GM12872 (cell line): Measurements from ENCODE around the gene NXPE3.

Experiments used
- TF ChIP-seq, protein P1 (sequence below): IDR thresholded peaks from 3 replicates; pipeline ENCODE4 v1.5.1; 2011; ENCODE audit warnings: low read depth, mild to moderate bottlenecking, low read length, moderate library complexity; ENCODE audit not compliant: insufficient read depth

The NXPE3 gene

DNA sequence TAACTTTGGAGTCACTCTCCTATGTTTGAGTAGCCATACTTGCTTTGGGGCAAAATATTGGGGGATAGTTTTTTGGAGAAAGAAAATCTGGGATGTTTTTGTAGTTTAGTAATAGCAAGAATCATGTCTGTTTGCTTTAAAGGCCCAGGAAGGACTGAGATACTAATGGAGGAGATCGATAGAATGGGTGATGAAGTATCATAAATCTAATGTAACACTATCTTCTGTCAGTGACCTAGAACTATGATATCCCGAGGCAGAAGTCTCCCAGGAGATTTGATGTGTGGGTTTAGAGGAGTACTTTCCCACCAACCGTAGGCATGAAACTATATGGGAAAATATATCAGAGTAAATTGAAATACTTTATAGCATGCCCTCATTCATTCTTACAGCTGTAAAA is 49.3 kb downstream of the NXPE3 start:
- TF ChIP-seq, protein P1, sequence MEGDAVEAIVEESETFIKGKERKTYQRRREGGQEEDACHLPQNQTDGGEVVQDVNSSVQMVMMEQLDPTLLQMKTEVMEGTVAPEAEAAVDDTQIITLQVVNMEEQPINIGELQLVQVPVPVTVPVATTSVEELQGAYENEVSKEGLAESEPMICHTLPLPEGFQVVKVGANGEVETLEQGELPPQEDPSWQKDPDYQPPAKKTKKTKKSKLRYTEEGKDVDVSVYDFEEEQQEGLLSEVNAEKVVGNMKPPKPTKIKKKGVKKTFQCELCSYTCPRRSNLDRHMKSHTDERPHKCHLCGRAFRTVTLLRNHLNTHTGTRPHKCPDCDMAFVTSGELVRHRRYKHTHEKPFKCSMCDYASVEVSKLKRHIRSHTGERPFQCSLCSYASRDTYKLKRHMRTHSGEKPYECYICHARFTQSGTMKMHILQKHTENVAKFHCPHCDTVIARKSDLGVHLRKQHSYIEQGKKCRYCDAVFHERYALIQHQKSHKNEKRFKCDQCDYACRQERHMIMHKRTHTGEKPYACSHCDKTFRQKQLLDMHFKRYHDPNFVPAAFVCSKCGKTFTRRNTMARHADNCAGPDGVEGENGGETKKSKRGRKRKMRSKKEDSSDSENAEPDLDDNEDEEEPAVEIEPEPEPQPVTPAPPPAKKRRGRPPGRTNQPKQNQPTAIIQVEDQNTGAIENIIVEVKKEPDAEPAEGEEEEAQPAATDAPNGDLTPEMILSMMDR, result no peak

DNA sequence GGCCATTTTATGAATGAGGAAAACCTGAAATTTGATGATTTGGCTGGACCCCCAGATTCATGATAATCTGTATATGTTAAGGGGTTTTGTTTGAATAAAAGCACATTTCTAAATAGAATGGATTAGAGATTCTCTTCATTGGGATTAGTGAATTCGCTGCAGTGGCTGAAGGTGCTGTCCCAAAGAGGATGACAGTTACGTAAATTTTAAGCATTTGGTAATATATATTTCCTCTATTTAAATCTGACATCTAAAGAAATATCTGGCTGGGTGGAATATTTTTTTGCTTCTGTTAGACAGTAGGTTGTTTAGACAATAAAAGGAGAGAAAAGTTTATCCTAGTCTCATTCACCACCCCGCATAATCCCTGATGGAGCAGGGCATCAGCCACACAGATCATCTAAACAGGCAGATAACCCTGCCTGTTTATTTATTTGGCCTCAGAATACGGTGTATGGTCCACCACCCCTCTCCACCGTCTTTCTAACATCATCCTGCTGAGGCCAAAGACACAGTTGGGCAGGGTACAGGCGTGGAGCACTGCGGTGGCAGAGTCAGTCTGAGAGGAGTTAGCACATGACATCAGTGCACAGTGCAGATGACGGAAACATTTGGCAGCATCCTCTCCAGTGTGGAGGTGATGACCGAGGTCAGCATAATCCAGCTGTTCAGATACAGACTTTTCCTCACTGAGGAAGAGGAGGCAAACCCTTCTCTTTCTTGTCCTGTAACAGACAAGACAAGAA is 49.9 kb downstream of the NXPE3 start:
- TF ChIP-seq, protein P1, result no peak

DNA sequence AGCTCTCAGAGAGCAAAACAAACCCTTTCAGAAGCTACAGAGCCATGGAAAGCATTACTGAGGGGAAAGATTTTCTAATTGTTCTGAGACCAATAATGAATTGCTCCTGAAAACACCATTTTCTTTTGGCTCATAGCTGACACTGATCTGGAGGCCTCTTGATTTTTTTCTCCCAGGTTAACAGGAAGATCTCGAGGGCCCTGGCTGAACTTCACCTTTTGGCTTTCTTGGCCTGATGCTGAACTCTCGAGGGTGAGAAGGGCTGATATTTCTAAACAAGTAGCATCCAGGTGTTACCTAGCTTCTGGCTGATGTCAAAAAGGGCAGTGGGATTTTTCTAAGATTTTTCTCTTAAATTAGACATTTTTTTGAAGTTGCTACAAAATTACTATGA is 50.4 kb downstream of the NXPE3 start:
- TF ChIP-seq, protein P1, result no peak

DNA sequence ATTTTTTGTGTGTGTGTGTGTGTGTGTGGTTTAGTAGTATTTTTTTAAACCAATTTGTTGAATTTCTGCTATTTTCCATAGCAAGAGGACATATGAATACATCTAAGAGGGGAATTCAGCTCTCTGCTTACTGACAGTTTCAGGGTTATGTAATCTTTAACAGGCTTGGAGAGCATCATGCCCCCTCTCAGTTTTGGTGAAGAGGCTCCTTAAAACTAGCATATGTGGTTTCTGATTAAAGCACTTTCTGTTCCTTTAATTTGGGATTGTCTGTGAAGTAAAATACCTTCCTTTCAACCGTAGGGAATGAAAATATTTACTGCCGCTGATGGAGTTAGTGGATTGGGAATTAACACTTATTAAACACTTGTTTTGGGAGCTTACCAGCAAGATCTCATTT is 50.9 kb downstream of the NXPE3 start:
- TF ChIP-seq, protein P1, result no peak

DNA sequence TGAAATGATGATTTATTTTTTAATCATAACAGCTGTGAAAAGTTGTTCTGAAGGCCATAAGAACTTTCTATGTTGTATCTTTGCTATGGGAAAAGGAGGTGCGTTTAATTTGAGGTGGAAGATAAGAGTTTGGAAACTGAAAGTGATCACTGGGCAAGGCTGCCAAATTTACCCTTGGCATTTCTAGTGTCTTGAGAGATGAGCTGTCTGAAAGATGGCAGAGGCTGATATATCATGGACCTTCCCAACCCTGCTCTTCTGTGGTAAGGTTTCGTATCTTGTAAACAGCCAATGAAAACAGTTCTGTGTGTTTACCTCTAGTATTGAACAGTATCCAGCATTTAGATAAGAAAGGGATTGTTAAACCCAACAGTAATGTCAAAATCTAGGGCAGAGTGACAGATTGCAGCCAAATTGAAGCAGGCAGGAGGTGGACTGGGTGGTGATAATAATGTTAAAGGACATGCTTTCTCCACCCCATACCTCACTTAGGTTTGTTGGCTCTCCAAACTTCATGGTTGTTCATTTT is 54.5 kb downstream of the NXPE3 start:
- TF ChIP-seq, protein P1, result no peak

DNA sequence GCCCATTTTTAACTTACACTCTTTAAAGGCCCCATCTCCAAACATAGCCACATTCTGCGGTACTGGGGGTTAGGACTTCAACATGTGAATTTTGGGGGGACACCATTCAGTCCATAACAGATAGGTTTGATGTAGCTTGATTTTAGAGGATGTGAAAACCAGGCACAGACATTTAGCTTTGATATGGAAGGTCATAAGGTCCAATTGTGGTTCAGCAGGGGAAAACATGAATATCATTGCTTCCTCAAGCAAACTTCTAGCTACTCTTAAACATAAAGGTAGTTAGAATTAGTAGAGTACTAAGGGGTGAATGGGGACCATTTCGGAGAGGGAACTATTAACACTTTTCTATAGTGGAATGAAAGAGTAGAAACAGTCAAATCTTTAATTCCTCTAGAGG is 56.7 kb downstream of the NXPE3 start:
- TF ChIP-seq, protein P1, result no peak

DNA sequence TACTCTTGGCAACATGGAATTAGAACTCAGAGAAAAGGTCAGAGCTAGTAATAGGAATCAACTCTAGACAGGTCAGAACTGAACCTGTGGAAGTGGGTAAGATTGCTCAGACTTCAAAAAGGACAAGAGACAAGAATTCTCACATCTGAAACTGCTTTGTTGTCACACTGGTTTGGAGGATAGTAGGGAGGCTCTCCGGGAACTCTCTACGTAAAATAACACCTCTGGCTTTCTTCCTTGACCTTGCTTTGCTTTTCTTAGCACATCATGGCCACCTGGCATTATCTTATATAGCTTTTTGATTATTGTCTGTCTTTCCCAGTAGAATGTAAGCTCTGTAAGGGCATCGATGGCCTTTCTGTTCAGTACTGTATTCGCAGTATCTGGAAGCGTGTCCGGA is 57.1 kb downstream of the NXPE3 start:
- TF ChIP-seq, protein P1, result no peak
